Measurements from ENCODE around the gene EFNA5. TPM values are rescaled to one million over a fixed set of nuclear protein-coding genes. Genes with fewer than 3 reads are reported as not detected.

EFNA5 gene
- total and polyA plus RNA-seq, 2 experiments from 2014 or later, result 8.5 to 18.8 TPM

- peak overlapping the region; percentile 31 for H3K4me2 ChIP-seq
- DNase-seq (ENCODE audit: low spot score), result no peak
- no peak overlapping the region for H3K4me3 ChIP-seq
- H3K4me1 ChIP-seq (ENCODE audit: insufficient read depth), result peaks cover 18% of the 10 kb centered on the region
- H2AFZ ChIP-seq, result no peak overlapping the region
- WGBS (ENCODE audit: low lambda C conversion rate, missing lambda C conversion rate), result 51% methylated on average over 2 of the region's 2 CpGs
- H4K20me1 ChIP-seq (ENCODE audit: insufficient read depth, poor library complexity, severe bottlenecking), result no peaks in the 10 kb centered on the region
- peaks cover 88% of the 10 kb centered on the region for H3K79me2 ChIP-seq
- no peaks in the 10 kb centered on the region for H3K36me3 ChIP-seq (replicated peaks; ENCODE audit: insufficient read depth, low read depth)
- no peaks in the 10 kb centered on the region for H3K9me3 ChIP-seq (ENCODE audit: low read depth)
- H3K9me2 ChIP-seq (replicated peaks; ENCODE audit: insufficient read depth), result no peaks in the 10 kb centered on the region
- TF ChIP-seq EZH2phosphoT487 (IDR thresholded peaks at IDR 0.05; ENCODE audit: low read depth, severe bottlenecking, unreplicated experiment), result no peak
- no peak for TF ChIP-seq EZH2 (IDR thresholded peaks at IDR 0.05; ENCODE audit: borderline replicate concordance)
- no peak for TF ChIP-seq CTCF (IDR thresholded peaks at IDR 0.05; ENCODE audit: poor library complexity)
- H3K27ac ChIP-seq, result no peak overlapping the region
- H3K27me3 ChIP-seq, result no peaks in the 10 kb centered on the region
These were observed 65.1 kb downstream of the EFNA5 start for GRCh38 chr5:107605596-107606125.

GRCh38 chr5:107604990-107605389 lies 65.7 kb downstream of the EFNA5 start:
- H3K9me3 ChIP-seq (ENCODE audit: low read depth), result no peaks in the 10 kb centered on the region
- H3K4me2 ChIP-seq, result peak overlapping the region; percentile 31
- H3K9me2 ChIP-seq (replicated peaks; ENCODE audit: insufficient read depth), result no peaks in the 10 kb centered on the region
- peaks cover 83% of the 10 kb centered on the region for H3K79me2 ChIP-seq
- H2AFZ ChIP-seq, result no peak overlapping the region
- H3K36me3 ChIP-seq (replicated peaks; ENCODE audit: insufficient read depth, low read depth), result no peaks in the 10 kb centered on the region
- peaks cover 18% of the 10 kb centered on the region for H3K4me1 ChIP-seq (ENCODE audit: insufficient read depth)
- H3K27me3 ChIP-seq, result no peaks in the 10 kb centered on the region
- 57% methylated on average over 3 of the region's 3 CpGs for WGBS (ENCODE audit: low lambda C conversion rate, missing lambda C conversion rate)
- no peak for DNase-seq (ENCODE audit: low spot score)
- no peak overlapping the region for H3K27ac ChIP-seq
- no peaks in the 10 kb centered on the region for H4K20me1 ChIP-seq (ENCODE audit: insufficient read depth, poor library complexity, severe bottlenecking)
- TF ChIP-seq CTCF (IDR thresholded peaks at IDR 0.05; ENCODE audit: poor library complexity), result no peak
- no peak overlapping the region for H3K4me3 ChIP-seq

GRCh38 chr5:107604146-107604910 lies 66.4 kb downstream of the EFNA5 start:
- H3K36me3 ChIP-seq (replicated peaks; ENCODE audit: insufficient read depth, low read depth), result no peaks in the 10 kb centered on the region
- H3K27ac ChIP-seq, result no peak overlapping the region
- no peak overlapping the region for H2AFZ ChIP-seq
- peaks cover 76% of the 10 kb centered on the region for H3K79me2 ChIP-seq
- H4K20me1 ChIP-seq (ENCODE audit: insufficient read depth, poor library complexity, severe bottlenecking), result no peaks in the 10 kb centered on the region
- no peak for TF ChIP-seq EZH2phosphoT487 (IDR thresholded peaks at IDR 0.05; ENCODE audit: low read depth, severe bottlenecking, unreplicated experiment)
- TF ChIP-seq EZH2 (IDR thresholded peaks at IDR 0.05; ENCODE audit: borderline replicate concordance), result no peak
- no peak for TF ChIP-seq CTCF (IDR thresholded peaks at IDR 0.05; ENCODE audit: poor library complexity)
- DNase-seq (ENCODE audit: low spot score), result no peak
- no peaks in the 10 kb centered on the region for H3K27me3 ChIP-seq
- peaks cover 18% of the 10 kb centered on the region for H3K4me1 ChIP-seq (ENCODE audit: insufficient read depth)
- no peak overlapping the region for H3K4me3 ChIP-seq
- no peaks in the 10 kb centered on the region for H3K9me2 ChIP-seq (replicated peaks; ENCODE audit: insufficient read depth)
- H3K4me2 ChIP-seq, result peak overlapping the region; percentile 31
- WGBS (ENCODE audit: low lambda C conversion rate, missing lambda C conversion rate), result 89% methylated on average over 10 of the region's 10 CpGs
- no peaks in the 10 kb centered on the region for H3K9me3 ChIP-seq (ENCODE audit: low read depth)
